ENCODE measurements around the gene KIFC3. TPM values are rescaled to one million over a fixed set of nuclear protein-coding genes. Genes with fewer than 3 reads are reported as not detected.

Gene KIFC3
- total RNA-seq, 1 donor, result 40.5 TPM

DNA sequence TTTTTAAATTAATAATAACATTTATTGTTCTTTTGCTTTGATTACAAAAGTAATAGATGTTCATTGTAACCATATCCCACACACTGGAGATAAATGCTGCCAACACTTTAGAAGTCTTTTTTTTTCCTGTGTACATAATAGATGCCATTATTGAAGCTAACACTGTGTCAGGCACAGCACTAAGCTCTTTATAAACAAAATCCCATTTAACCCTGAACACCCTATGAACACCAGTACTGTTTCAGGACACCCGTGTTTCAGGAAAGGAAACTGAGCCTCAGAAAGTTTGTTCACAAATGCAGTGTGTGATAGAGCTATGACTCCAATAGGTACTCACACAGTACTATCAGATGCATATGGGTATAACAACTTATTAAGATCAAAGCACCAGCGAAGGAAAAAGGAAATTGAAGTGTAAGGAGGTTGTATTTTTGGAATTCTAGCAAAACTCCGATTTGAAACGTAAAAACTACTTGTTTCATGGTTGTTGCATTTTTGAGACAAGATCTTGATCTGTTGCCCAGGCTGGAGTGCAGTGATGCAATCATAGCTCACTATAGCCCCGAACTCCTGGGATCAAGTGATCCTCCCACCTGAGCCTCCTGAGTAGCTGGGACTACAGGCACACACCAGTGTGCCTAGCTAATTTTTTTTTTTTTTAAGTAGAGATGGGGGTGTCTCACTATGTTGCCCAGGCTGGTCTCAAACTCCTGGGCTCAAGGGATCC lies 2.0 kb upstream of the KIFC3 start:
- Histone ChIP-seq H3K9me3 (ENCODE audit: low read depth, low read length) (no peaks in the 10 kb centered on the region), H4K20me1 (ENCODE audit: insufficient read depth, low read length) (peaks cover 19% of the 10 kb centered on the region), H3K4me2 (ENCODE audit: insufficient read depth, low read length) (no peak overlapping the region), H2AFZ (ENCODE audit: low read length) (no peak overlapping the region), H3K4me1 (ENCODE audit: insufficient read depth, low read length) (peaks cover 36% of the 10 kb centered on the region), H3K36me3 (ENCODE audit: insufficient read depth, low read length) (no peaks in the 10 kb centered on the region), H3K4me3 (ENCODE audit: insufficient read depth, low read length) (no peak overlapping the region), H3K27me3 (ENCODE audit: insufficient read depth, low read length) (no peaks in the 10 kb centered on the region), H3K79me2 (ENCODE audit: insufficient read depth, low read length) (peaks cover 24% of the 10 kb centered on the region), H3K27ac (ENCODE audit: low read depth, low read length) (no peak overlapping the region)
- no peak for DNase-seq (ENCODE audit: insufficient read length, low spot score, missing footprints)
- no peak for TF ChIP-seq CTCF (IDR thresholded peaks at IDR 0.05; ENCODE audit: extremely low read depth, low read depth, low read length)

- no peak overlapping the region for H3K27ac ChIP-seq (ENCODE audit: low read depth, low read length)
- peaks cover 31% of the 10 kb centered on the region for H3K4me1 ChIP-seq (ENCODE audit: insufficient read depth, low read length)
- H2AFZ ChIP-seq (ENCODE audit: low read length), result no peak overlapping the region
- H4K20me1 ChIP-seq (ENCODE audit: insufficient read depth, low read length), result peaks cover 28% of the 10 kb centered on the region
- H3K4me2 ChIP-seq (ENCODE audit: insufficient read depth, low read length), result no peak overlapping the region
- no peak for TF ChIP-seq CTCF (IDR thresholded peaks at IDR 0.05; ENCODE audit: extremely low read depth, low read depth, low read length)
- no peak overlapping the region for H3K4me3 ChIP-seq (ENCODE audit: insufficient read depth, low read length)
- H3K27me3 ChIP-seq (ENCODE audit: insufficient read depth, low read length), result no peaks in the 10 kb centered on the region
- H3K36me3 ChIP-seq (ENCODE audit: insufficient read depth, low read length), result no peaks in the 10 kb centered on the region
- H3K9me3 ChIP-seq (ENCODE audit: low read depth, low read length), result no peaks in the 10 kb centered on the region
- H3K79me2 ChIP-seq (ENCODE audit: insufficient read depth, low read length), result peaks cover 33% of the 10 kb centered on the region
- no peak for DNase-seq (ENCODE audit: insufficient read length, low spot score, missing footprints)
These were observed 1.1 kb upstream of the KIFC3 start for GRCh38 chr16:57803134-57803990.

GRCh38 chr16:57801809-57802340 lies 416 bp downstream of the KIFC3 start:
- Histone ChIP-seq H3K4me3 (ENCODE audit: insufficient read depth, low read length) (peak overlapping the region; percentile 88), H3K9me3 (ENCODE audit: low read depth, low read length) (no peaks in the 10 kb centered on the region), H3K36me3 (ENCODE audit: insufficient read depth, low read length) (peaks cover 9% of the 10 kb centered on the region), H3K4me2 (ENCODE audit: insufficient read depth, low read length) (peak overlapping the region; percentile 97), H3K4me1 (ENCODE audit: insufficient read depth, low read length) (peaks cover 23% of the 10 kb centered on the region), H4K20me1 (ENCODE audit: insufficient read depth, low read length) (peaks cover 29% of the 10 kb centered on the region), H3K27ac (ENCODE audit: low read depth, low read length) (peak overlapping the region; percentile 81), H3K27me3 (ENCODE audit: insufficient read depth, low read length) (no peaks in the 10 kb centered on the region), H3K79me2 (ENCODE audit: insufficient read depth, low read length) (peaks cover 47% of the 10 kb centered on the region), H2AFZ (ENCODE audit: low read length) (peak overlapping the region; percentile 82)
- DNase-seq (ENCODE audit: insufficient read length, low spot score, missing footprints), result peak; percentile 96
- no peak for TF ChIP-seq CTCF (IDR thresholded peaks at IDR 0.05; ENCODE audit: extremely low read depth, low read depth, low read length)

All from osteoblast (primary cell).